AG09309 (cell line): ENCODE data around the gene SYT7.

ENCODE experiments used
- DNase-seq: peaks from one replicate; pipeline ENCODE4 v3.0.0-alpha.2; 2010; ENCODE audit warnings: low read depth
- H3K4me3 ChIP-seq: 2 replicates; pipeline ENCODE4 v1.5.1; 2011; ENCODE audit warnings: mild to moderate bottlenecking, low read depth, low read length, moderate library complexity; ENCODE audit not compliant: control insufficient read depth
- CTCF ChIP-seq: IDR thresholded peaks from 2 replicates; pipeline ENCODE4 v1.5.1; 2011; ENCODE audit warnings: mild to moderate bottlenecking, low read depth, low read length, inconsistent platforms; ENCODE audit not compliant: insufficient read depth, control insufficient read depth; ENCODE audit errors: missing control alignments

SYT7 gene

GRCh38 chr11:61498767-61499341 is 82.0 kb downstream of the SYT7 start:
- no peak for DNase-seq
- no peak overlapping the region for H3K4me3 ChIP-seq
- TF ChIP-seq CTCF = no peak

- DNase-seq = no peak
These were observed 83.0 kb downstream of the SYT7 start for GRCh38 chr11:61497876-61498275.

GRCh38 chr11:61497473-61497872 is 83.4 kb downstream of the SYT7 start:
- no peak for TF ChIP-seq CTCF
- H3K4me3 ChIP-seq = no peak overlapping the region
- no peak for DNase-seq

More at GRCh38 chr11:61497876-61498275, 83.0 kb downstream of the SYT7 start:
- no peak overlapping the region for H3K4me3 ChIP-seq
- TF ChIP-seq CTCF = no peak

GRCh38 chr11:61496602-61497400 is 84.1 kb downstream of the SYT7 start:
- H3K4me3 ChIP-seq = no peak overlapping the region
- TF ChIP-seq CTCF = no peak
- DNase-seq = no peak

- H3K4me3 ChIP-seq = no peak overlapping the region
- TF ChIP-seq CTCF = no peak
- DNase-seq = no peak
These were observed 84.9 kb downstream of the SYT7 start for GRCh38 chr11:61495801-61496601.

- H3K4me3 ChIP-seq = no peak overlapping the region
- no peak for TF ChIP-seq CTCF
- DNase-seq = no peak
These were observed 86.4 kb downstream of the SYT7 start for GRCh38 chr11:61494381-61494961.
